ENCODE results near the gene UBE2D2.
"Not testable (repeated sequence)": the region's sequence is repeated elsewhere in the genome, so short reads cannot be mapped to it uniquely, and the experiment has no call there.

UBE2D2 gene

DNA sequence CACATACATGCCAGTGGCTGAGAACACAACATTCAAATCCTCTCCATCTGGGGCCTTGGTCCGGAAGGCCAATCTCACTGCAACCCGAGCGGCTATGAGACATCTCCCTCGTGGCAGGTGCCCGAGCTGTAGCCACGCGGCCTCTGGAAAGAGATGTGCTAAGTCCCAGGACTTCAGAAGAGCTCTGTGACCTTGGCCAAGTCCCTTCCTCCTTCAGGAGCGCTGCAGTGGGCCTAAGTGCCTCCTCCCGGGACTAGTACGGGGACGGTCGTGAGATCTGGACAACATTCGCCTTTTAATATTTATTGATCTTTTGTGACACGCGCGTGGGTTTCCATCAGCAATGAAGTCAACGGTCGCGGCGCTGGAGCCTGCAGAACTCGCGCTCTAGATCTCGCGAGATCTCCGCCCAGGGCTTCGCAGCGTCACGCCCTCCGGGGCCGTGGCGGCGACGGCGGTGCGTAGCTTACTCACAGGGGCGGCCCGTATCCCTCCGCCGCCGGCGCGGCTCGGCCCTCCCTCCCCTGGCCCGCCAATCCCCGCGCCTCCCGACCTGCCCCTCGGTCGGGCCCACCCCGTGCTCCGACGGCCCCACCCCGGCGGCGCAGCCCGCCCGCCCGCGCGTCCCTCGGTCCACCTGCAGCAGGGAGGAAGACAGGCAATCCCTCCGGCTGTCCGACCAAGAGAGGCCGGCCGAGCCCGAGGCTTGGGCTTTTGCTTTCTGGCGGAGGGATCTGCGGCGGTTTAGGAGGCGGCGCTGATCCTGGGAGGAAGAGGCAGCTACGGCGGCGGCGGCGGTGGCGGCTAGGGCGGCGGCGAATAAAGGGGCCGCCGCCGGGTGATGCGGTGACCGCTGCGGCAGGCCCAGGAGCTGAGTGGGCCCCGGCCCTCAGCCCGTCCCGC lies at the start of gene UBE2D2:
Gene UBE2D2, plus strand, starts transcription at position 588 of the 903 bp plus-strand sequence. CDS start 453 bp downstream, outside the sequence.
- no peaks in the 10 kb centered on the region for H3K27me3 ChIP-seq (ENCODE audit: control insufficient read depth in 2 of 2, insufficient read depth in 2 of 2, low read length in 2 of 2)
- H3K9ac ChIP-seq (ENCODE audit: low read depth in 1 of 2, low read length in 2 of 2), result peak within 1 kb of the TSS; percentile 90 to 93
- peak within 1 kb of the TSS; percentile 92 to 99 for H3K4me3 ChIP-seq (ENCODE audit: low read length in 2 of 2)
- peaks cover 21% of the 10 kb centered on the region in 2 donors for H3K4me1 ChIP-seq (ENCODE audit: control insufficient read depth in 2 of 2, insufficient read depth in 2 of 2, low read length in 2 of 2)
- no peaks in the 10 kb centered on the region for H3K9me3 ChIP-seq (ENCODE audit: control insufficient read depth in 2 of 2, low read length in 2 of 2)
- H3K36me3 ChIP-seq (ENCODE audit: control insufficient read depth in 2 of 2, insufficient read depth in 2 of 2, low read length in 2 of 2), result no peaks in the 10 kb centered on the region
- H3K27ac ChIP-seq (ENCODE audit: low read depth in 2 of 2, low read length in 2 of 2), result peak within 1 kb of the TSS; percentile 96 to 98

DNA sequence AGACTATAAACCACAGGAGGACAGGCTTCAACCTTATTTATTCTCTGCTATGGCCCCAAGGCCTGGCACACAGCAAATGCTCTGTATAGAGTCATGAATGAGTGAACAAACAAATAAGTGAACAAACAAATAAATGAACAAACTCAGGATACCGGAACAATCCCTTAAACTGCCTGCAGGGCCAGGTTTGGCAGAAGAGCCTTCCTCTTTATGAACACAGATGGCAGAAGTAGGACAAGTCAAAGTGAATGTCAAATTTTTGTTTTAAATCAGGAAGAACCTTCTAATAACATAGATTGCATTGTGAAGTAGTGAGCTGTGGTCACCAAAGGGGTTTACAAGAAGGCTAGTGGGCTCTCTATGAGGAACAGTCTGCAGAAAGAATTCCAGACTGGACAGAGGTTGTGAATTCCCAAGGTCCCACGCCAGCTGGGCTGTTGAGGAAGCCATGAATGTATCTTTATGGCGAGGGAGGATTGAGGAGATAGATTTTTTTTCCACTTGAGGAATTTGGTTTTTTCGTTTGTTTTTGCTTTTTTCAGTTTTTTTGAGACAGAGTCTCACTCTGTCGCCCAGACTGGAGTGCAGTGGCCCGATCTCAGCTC lies 48.3 kb upstream of the UBE2D2 start:
- peaks cover 4% of the 10 kb centered on the region in 2 donors for H3K4me1 ChIP-seq (ENCODE audit: control insufficient read depth in 2 of 2, insufficient read depth in 2 of 2, low read length in 2 of 2)
- H3K27ac ChIP-seq (ENCODE audit: low read depth in 2 of 2, low read length in 2 of 2), result no peak overlapping the region
- H3K36me3 ChIP-seq (ENCODE audit: control insufficient read depth in 2 of 2, insufficient read depth in 2 of 2, low read length in 2 of 2), result no peaks in the 10 kb centered on the region

DNA sequence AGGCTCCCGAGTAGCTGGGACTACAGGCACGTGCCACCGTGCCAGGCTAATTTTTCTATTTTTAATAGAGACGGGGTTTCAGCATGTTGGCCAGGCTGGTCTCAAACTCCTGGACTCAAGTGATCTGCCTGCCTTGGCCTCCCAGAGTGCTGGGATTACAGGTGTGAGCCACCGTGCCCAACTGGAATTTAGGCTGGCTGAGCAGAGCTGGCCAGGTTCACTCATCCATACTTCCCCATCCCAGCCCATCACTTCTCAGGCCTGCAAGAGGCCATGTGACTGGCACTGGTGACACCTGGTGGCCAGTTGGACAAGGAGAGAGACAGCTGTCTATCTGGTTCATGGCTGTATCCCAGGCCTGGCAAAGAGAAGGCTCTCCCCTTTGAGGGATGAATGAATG lies 47.7 kb upstream of the UBE2D2 start:
- H3K27me3 ChIP-seq (ENCODE audit: control insufficient read depth in 2 of 2, insufficient read depth in 2 of 2, low read length in 2 of 2); H3K4me3 ChIP-seq (ENCODE audit: low read length in 2 of 2); H3K36me3 ChIP-seq (ENCODE audit: control insufficient read depth in 2 of 2, insufficient read depth in 2 of 2, low read length in 2 of 2); H3K4me1 ChIP-seq (ENCODE audit: control insufficient read depth in 2 of 2, insufficient read depth in 2 of 2, low read length in 2 of 2); H3K9ac ChIP-seq (ENCODE audit: low read depth in 1 of 2, low read length in 2 of 2); H3K27ac ChIP-seq (ENCODE audit: low read depth in 2 of 2, low read length in 2 of 2); H3K9me3 ChIP-seq (ENCODE audit: control insufficient read depth in 2 of 2, low read length in 2 of 2): not testable (repeated sequence)

More for the DNA sequence above, 48.3 kb upstream of the UBE2D2 start:
- H3K9me3 ChIP-seq (ENCODE audit: control insufficient read depth in 2 of 2, low read length in 2 of 2), result no peaks in the 10 kb centered on the region
- no peak overlapping the region for H3K4me3 ChIP-seq (ENCODE audit: low read length in 2 of 2)
- no peak overlapping the region for H3K9ac ChIP-seq (ENCODE audit: low read depth in 1 of 2, low read length in 2 of 2)
- no peaks in the 10 kb centered on the region for H3K27me3 ChIP-seq (ENCODE audit: control insufficient read depth in 2 of 2, insufficient read depth in 2 of 2, low read length in 2 of 2)

DNA sequence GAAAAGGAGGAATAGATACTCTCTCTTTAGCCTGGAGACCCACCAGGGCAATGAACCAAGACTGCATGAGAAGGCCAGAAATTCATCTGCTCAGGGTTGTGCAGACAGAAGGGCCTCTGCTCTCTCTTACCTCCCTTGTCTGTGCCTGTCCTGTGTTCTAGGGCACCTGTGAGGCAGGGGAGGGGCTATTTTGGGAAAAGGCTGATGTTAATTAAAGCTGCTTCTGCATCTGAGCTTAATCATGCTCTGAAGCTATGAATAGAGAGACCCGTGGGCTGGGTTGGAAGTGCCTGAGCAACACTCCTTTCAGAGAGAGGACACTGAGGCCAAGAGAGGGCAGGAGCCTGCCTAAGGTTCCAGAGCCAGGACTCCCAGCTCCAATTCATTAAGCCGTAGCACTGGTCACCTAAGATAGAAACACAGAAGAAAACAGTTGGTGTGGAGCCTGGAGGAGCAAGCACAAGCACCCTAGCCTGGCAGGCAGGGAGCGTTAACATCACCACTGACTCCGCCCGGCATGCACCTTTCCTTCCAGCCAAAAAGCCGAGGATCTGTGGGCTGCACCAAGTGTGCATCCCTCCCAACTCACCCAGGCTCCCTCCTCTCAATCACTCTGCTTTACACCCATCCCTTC lies 47.2 kb upstream of the UBE2D2 start:
- Histone ChIP-seq H3K36me3 (ENCODE audit: control insufficient read depth in 2 of 2, insufficient read depth in 2 of 2, low read length in 2 of 2) (no peaks in the 10 kb centered on the region), H3K4me1 (ENCODE audit: control insufficient read depth in 2 of 2, insufficient read depth in 2 of 2, low read length in 2 of 2) (peaks cover 8 to 10% of the 10 kb centered on the region in 2 donors), H3K9ac (ENCODE audit: low read depth in 1 of 2, low read length in 2 of 2) (no peak overlapping the region), H3K27ac (ENCODE audit: low read depth in 2 of 2, low read length in 2 of 2) (no peak overlapping the region), H3K4me3 (ENCODE audit: low read length in 2 of 2) (no peak overlapping the region), H3K9me3 (ENCODE audit: control insufficient read depth in 2 of 2, low read length in 2 of 2) (no peaks in the 10 kb centered on the region), H3K27me3 (ENCODE audit: control insufficient read depth in 2 of 2, insufficient read depth in 2 of 2, low read length in 2 of 2) (no peaks in the 10 kb centered on the region)

DNA sequence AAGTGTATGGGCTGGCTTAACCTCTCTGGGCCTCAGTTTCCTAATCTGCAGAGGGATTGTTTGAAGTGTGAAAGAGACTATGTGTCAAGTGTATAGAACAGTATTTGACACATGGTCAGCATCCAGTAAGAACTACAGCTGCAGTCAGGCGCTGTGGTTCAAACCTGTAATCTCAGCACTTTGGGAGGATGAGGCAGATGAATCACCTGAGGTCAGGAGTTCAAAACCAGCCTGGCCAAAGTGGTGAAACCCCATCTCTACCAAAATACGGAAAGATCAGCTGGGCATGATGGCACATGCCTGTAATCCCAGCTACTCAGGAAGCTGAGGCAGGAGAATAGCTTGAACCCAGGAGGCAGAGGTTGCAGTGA lies 46.7 kb upstream of the UBE2D2 start:
- Histone ChIP-seq H3K9ac (ENCODE audit: low read depth in 1 of 2, low read length in 2 of 2) (no peak overlapping the region), H3K36me3 (ENCODE audit: control insufficient read depth in 2 of 2, insufficient read depth in 2 of 2, low read length in 2 of 2) (no peaks in the 10 kb centered on the region), H3K27ac (ENCODE audit: low read depth in 2 of 2, low read length in 2 of 2) (no peak overlapping the region)

DNA sequence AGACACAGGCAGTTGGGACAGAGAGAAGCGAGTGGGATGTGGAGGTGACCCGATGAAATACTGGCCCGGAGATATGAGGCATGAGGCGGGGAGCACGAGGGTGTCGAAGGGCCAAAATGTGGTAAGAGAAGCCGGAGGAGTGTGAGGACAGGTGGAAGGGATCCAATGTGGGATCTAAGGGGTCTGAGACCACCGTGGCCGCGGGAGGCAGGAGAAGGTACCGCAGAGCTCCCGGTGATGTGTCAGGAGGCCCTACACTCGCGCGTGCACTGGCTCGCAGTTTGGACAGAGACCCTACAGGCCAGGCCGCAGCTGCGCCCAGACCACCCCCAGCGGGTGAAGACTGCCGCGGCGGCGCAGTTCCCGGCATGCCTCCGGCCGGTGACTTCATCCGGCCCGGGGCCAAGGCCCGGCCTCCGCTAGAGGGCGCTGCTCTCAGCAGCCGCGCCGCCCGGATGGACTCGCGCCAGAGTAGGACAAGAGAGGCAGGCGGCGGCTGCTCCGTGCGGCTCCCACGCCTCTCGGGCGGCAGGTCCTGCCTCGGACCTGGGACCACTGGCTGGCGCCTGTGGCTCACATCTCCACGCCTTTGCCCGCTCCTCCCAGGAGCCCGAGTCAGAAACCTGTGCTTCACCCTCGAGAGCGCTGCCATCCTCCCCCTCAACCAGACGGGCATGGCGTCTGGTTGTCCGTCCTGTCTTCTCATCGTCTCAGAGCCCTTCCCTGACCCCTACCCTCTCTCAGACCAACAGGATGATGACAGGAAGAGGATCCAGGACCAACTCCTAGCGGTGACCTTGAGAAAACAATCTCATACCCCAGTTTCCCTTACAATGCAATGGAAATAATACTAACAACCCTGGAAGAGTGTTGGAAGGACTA lies 43.2 kb upstream of the UBE2D2 start:
- Histone ChIP-seq H3K4me1 (ENCODE audit: control insufficient read depth in 2 of 2, insufficient read depth in 2 of 2, low read length in 2 of 2) (peaks cover 8 to 10% of the 10 kb centered on the region in 2 donors), H3K4me3 (ENCODE audit: low read length in 2 of 2) (peak overlapping the region; percentile 94 to 96), H3K9ac (ENCODE audit: low read depth in 1 of 2, low read length in 2 of 2) (peak overlapping the region; percentile 99 to 100), H3K36me3 (ENCODE audit: control insufficient read depth in 2 of 2, insufficient read depth in 2 of 2, low read length in 2 of 2) (no peaks in the 10 kb centered on the region), H3K9me3 (ENCODE audit: control insufficient read depth in 2 of 2, low read length in 2 of 2) (no peaks in the 10 kb centered on the region), H3K27me3 (ENCODE audit: control insufficient read depth in 2 of 2, insufficient read depth in 2 of 2, low read length in 2 of 2) (no peaks in the 10 kb centered on the region), H3K27ac (ENCODE audit: low read depth in 2 of 2, low read length in 2 of 2) (peak overlapping the region; percentile 81 to 85)

More for the DNA sequence above, 46.7 kb upstream of the UBE2D2 start:
- no peaks in the 10 kb centered on the region for H3K9me3 ChIP-seq (ENCODE audit: control insufficient read depth in 2 of 2, low read length in 2 of 2)
- H3K4me1 ChIP-seq (ENCODE audit: control insufficient read depth in 2 of 2, insufficient read depth in 2 of 2, low read length in 2 of 2), result peaks cover 8 to 10% of the 10 kb centered on the region in 2 donors
- no peak overlapping the region for H3K4me3 ChIP-seq (ENCODE audit: low read length in 2 of 2)
- no peaks in the 10 kb centered on the region for H3K27me3 ChIP-seq (ENCODE audit: control insufficient read depth in 2 of 2, insufficient read depth in 2 of 2, low read length in 2 of 2)

DNA sequence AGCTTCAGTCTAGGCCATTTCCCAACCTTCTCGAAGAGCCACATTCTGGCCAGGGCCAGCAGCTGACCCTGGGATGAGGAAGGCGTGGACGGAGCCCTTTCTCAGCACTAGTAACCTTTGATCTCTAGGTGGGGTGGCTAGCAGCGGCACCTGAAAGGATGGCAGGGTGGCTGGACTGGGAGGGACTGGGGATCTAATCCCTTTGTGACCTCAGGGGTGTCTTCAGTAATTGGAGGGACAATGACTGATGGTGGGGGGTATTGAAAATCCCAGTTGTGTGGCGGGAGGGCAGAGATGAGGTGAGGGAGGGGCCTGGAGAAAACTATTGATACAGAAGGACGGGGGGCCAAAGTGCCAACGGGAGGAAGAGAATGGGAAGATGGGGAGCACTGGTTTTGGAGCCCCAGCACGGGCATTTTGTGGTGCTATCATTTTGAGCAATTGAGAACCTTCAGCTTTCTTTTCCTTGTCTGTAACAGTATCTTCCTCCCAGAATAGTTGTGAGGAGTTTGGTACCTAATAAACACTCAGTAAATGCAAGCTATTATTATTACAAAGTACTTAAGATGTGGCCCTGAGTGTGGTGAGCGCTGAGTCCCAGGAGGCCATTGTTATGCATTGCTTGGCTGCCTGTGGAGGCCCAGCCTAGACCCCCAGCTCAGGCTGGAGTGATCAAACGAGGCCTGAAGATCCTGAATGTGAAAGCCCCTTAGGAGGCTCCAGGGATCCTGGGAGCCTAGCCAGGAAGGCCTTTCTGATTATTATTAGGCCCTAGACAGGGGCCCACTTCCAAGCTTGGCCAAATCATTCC lies 37.3 kb upstream of the UBE2D2 start:
- Histone ChIP-seq H3K9ac (ENCODE audit: low read depth in 1 of 2, low read length in 2 of 2) (no peak overlapping the region), H3K9me3 (ENCODE audit: control insufficient read depth in 2 of 2, low read length in 2 of 2) (no peaks in the 10 kb centered on the region), H3K36me3 (ENCODE audit: control insufficient read depth in 2 of 2, insufficient read depth in 2 of 2, low read length in 2 of 2) (no peaks in the 10 kb centered on the region)

DNA sequence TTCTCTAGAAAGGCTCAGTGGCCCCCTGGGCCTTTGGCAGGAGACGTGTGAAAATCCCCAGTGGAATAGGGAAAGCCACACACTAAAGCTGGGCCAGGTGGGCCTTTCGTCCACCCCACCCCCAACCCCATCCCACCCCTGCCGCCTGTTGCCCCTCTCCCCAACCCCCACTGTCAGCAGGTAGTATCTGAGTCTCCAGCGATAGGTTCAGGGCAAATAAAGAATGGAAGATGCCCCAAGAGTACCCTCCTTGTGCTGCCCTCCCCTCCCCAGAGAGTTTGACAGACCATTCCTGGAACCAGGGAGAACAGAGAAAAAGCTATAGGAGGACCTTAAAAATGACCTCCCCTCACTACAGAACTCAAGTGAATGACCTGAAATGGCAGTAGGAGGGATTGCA lies 36.7 kb upstream of the UBE2D2 start:
- Histone ChIP-seq H3K4me3 (ENCODE audit: low read length in 2 of 2) (no peak overlapping the region), H3K4me1 (ENCODE audit: control insufficient read depth in 2 of 2, insufficient read depth in 2 of 2, low read length in 2 of 2) (peaks cover 25 to 33% of the 10 kb centered on the region in 2 donors), H3K27ac (ENCODE audit: low read depth in 2 of 2, low read length in 2 of 2) (peak overlapping the region in 1 of 2 donors; percentile 77), H3K27me3 (ENCODE audit: control insufficient read depth in 2 of 2, insufficient read depth in 2 of 2, low read length in 2 of 2) (no peaks in the 10 kb centered on the region), H3K9me3 (ENCODE audit: control insufficient read depth in 2 of 2, low read length in 2 of 2) (no peaks in the 10 kb centered on the region), H3K36me3 (ENCODE audit: control insufficient read depth in 2 of 2, insufficient read depth in 2 of 2, low read length in 2 of 2) (no peaks in the 10 kb centered on the region), H3K9ac (ENCODE audit: low read depth in 1 of 2, low read length in 2 of 2) (no peak overlapping the region)

More for the DNA sequence above, 37.3 kb upstream of the UBE2D2 start:
- Histone ChIP-seq H3K4me1 (ENCODE audit: control insufficient read depth in 2 of 2, insufficient read depth in 2 of 2, low read length in 2 of 2) (peaks cover 25 to 33% of the 10 kb centered on the region in 2 donors), H3K4me3 (ENCODE audit: low read length in 2 of 2) (no peak overlapping the region), H3K27ac (ENCODE audit: low read depth in 2 of 2, low read length in 2 of 2) (peak overlapping the region in 1 of 2 donors; percentile 77), H3K27me3 (ENCODE audit: control insufficient read depth in 2 of 2, insufficient read depth in 2 of 2, low read length in 2 of 2) (no peaks in the 10 kb centered on the region)

Data from mucosa of rectum (tissue), 2 donors.